ENCODE measurements around the gene BRD9.
"Not testable (repeated sequence)": the region's sequence is repeated elsewhere in the genome, so short reads cannot be mapped to it uniquely, and the experiment has no call there.

BRD9 gene

DNA sequence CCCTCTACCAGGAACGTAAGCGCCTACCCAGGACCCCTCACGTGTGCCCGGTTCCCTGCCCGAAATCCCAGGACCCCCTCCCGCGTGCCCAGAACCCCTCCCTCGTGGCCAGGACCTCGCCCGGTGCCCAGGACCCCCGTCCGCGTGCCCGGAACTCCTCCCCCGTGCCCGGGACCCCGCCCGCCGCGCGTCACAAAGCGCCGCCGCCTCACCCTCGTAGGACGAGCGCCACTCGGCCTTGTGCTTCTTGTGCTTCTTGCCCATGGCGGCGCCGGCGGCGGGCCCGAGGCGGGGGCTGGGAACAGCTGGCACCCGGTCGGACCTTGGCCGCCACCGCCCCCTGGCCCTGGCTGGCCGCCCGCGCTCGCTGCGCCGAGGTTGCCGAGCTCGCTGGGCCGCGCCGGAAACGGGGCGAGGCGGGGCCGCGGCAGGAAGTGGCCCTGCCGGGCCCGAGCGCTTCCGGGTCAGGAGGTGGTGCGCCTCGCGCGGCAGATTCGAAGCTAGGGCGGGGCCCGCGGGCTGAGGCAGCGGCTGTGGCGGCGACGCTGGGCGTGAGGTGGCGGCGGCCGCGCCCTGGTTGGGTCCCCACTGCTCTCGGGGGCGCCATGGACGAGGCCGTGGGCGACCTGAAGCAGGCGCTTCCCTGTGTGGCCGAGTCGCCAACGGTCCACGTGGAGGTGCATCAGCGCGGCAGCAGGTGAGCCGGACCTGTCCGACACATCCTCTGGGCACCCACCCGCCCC lies at the start of gene BRD9, which contains the start of gene TRIP13:
Gene BRD9, minus strand, starts transcription at position 408 of the 743 bp plus-strand sequence. Its CDS starts 144 bp downstream, at position 264.
Gene TRIP13, plus strand, starts transcription at position 491 of the 743 bp plus-strand sequence. Its CDS starts 115 bp downstream, at position 606.
- peak; percentile 90 for DNase-seq

DNA sequence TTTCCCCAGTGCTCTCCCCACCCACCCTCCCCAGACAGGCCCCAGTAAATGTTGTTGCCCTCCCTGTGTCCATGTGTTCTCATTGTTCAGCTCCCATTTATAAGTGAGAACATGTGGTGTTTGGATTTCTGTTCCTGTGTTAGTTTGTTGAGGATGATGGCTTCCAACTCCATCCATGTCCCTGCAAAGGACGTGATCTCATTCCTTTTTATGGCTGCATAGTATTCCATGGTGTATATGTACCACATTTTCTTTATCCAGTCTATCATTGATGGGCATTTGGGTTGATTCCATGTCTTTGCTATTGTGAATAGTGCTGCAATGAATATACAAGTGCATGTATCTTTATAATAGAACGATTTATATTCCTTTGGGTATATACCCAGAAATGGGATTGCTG lies 48.1 kb upstream of the BRD9 start:
- DNase-seq, result not testable (repeated sequence)

DNA sequence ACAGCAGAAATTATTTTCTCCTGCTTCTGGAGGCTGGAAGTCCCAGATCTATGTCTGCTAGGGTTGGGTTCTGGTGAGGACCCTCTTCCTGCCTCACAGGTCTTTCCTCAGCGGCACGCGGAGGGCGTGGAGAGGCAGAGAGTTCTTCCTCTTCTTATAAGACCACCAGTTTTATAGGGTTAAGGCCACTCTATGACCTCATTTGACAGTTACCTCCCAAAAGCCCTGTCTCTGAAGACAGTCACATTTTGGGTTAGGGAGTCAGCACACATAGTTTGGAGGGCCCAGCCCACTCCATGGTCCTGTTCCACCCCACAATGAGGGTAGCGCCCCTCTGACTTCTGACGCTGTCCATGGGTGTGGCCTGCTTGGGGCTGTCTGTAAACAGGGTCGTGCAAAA lies 46.8 kb upstream of the BRD9 start:
- DNase-seq, result no peak

GRCh38 chr5:937151-937924 lies 44.7 kb upstream of the BRD9 start:
- DNase-seq, result no peak

GRCh38 chr5:936149-937144 lies 43.8 kb upstream of the BRD9 start:
- DNase-seq, result no peak

DNA sequence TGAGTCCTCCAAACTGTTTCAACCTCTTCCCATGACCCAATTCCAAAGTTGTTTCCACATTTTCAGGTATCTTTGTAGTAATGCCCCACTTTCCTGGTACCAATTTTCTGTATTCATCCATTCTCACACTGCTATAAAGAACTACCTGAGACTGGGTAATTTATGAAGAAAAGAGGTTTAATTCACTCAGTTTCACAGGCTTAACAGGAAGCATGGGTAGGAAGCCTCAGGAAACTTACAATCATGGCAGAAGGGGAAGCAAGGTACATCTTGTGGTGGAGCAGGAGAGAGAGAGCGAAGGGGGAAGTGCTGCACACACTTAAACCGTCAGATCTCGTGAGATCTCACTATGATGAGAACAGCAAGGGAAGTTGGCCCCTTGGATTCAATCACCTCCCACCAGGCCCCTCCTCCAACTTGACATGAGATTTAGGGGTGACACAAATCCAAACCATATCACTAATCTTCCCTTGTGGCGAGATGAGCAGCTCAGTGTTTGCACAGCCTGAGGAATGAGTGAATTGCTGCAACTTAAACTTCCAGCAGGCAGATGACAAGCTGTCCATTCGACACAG lies 43.0 kb upstream of the BRD9 start:
- no peak for DNase-seq

- DNase-seq, result not testable (repeated sequence)
These were observed 41.9 kb upstream of the BRD9 start for GRCh38 chr5:934381-934967.

DNA sequence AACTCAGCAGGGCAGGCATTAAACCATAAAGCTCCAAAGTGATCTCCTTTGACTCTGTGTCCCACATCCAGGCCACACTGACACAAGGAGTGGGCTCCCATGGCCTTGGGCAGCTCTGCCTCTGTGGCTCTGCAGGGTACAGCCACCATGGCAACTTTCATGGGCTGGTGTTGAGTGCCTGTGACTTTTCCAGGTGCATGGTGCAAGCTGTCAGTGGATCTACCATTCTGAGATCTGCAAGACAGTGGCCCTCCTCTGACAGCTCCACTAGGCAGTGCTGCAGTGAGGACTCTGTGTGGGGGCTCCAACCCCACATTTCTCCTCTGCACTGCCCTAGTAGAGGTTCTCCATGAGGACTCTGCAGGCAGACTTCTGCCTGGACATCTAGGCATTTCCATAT lies 41.4 kb upstream of the BRD9 start:
- not testable (repeated sequence) for DNase-seq

DNA sequence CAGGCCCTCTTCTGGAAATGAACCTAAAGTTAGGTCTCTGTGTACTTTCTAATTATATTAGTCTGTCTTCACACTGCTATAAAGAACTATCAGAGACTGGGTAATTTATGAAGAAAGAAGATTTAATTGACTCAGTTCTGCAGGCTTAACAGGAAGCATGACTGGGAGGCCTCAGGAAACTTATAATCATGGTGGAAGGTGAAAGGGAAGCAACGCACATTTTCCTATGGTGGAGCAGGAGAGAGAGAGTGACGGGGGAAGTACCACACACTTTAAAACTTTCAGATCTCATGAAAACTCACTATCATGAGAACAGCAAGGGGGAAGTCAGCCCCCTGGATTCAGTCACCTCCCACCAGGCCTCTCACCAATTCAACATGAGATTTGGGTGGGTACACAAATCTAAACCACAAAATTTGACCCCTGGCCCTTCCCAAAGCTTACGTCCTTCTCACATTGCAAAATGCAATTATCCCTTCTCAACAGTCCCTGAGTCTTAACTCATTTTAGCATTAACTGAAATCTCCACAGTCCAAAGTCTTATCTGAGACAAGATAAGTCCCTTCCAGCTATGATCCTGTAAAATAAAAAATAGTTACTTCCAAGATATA lies 40.8 kb upstream of the BRD9 start:
- no peak for DNase-seq

DNA sequence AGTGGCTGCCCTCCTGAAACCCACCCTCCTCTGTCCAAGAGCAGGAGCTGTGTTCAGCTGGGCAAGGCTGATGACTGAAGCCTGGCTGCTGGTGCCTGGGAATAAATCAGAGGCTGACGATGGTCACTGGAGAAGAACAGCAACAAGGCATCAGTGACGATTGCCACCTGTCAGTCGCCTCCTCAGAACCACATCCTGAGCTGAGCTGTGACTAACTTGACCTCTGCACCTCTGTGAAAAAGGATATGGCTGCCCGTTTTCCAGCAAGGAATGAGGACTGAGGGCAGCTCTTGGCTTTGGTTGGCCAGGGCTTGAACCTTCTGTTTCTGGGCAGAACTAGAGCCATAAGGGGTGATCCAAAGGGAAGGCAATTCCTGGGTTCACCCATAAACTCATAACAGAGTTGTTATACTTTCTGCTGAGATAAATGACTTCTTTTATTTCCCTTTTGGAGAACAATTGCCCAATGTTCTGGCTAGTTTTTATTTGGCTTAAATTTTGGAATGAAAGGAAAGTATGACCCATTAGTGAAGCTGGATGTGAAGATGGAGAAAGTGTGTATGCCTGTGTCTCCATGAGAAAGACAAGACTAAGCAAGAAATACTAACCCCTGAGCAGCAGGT lies 40.1 kb upstream of the BRD9 start:
- no peak for DNase-seq

DNA sequence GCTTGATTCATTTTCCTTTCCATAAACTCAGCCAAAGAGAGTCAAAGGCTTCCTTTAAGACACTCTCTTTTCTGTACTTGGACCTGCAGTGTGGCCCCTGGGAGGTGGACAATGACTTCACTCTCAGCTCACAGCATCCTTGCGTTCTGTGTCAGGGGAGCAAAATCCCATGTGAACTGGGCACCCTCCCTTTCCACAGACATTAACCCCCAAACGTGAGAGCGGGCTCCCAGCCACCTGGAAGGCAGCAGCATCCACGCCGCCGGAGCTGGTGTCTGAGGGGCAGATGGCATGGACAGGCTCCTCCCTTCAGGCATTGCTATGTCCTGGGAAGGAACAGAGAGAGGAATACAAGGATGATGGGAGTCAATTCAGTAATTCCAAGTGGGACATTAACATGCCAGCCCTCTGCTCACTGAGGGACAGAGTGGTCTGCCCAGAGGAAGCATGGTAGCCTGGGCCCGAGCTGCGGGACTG lies 39.6 kb upstream of the BRD9 start:
- peak; percentile 27 for DNase-seq

- peak; percentile 69 for DNase-seq
These were observed 39.1 kb upstream of the BRD9 start for GRCh38 chr5:931570-932145.

DNA sequence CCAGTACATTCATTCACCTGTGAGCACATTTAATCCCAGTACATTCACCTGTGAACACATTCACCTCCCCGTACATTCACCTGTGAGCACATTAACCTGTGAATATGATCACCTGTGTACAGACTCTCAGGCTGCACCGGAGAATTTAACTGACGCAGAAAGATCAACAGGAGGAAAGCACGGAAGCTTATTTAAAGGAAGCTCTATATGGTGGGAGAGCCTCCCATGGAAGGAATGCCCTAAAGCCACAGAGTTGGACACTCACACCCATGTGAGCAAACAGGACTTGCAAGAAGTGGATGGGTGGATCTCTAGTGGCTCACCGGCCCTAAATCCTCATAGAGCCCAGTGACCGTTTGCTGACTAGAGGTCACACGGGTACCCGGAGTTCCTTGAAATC lies 38.3 kb upstream of the BRD9 start:
- DNase-seq, result no peak

- no peak for DNase-seq
These were observed 37.0 kb upstream of the BRD9 start for GRCh38 chr5:929596-929995.

DNA sequence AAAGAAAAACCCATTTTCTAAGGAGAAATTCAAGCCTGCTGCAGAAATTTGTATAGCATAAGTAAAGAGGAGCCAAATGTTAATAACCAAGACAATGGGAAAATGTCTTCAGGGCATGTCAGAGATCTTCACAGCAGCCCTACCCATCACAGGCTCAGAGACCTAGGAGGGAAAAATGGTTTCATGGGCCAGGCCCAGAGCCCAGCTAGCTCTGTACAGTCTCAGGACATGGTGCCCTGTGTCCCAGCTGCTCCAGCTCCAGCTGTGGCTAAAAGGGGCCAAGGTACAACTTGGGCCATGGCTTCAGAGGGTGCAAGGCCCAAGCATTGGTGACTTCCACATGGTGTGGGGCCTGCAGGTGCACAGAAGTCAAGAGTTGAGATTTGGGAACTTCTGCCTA lies 36.6 kb upstream of the BRD9 start:
- not testable (repeated sequence) for DNase-seq

- no peak for DNase-seq
These were observed 34.8 kb upstream of the BRD9 start for GRCh38 chr5:927172-928015.

GRCh38 chr5:926417-927171 lies 34.0 kb upstream of the BRD9 start:
- no peak for DNase-seq

DNA sequence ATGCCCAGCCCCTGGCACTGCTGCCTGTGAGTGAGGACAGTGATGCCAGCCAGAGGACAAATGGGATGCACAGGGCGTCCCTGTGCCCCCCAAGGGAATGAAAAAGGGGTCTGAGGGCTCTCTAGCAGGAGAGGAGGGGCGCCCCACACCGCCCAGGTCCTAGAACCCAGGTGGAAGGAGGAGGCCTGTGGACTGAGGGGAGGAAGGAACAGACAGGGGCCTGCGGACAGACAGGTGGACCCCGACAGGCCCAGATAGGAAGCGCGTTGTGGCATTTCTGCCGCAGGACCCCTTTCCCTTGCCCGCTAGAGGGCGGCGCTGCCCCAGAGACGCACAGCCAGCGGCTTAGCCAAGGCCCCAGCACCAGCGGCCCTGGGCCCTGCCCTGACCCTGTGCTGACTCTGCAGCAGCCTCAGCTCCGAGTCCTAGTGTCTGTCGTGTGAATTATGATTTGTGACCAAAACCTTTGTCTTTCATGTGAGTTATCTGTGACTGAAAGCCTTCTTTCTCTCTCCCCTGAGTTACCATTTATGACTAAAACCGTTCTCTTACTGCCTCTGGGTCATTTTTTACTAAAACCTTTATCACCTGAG lies 30.8 kb upstream of the BRD9 start:
- peak; percentile 72 for DNase-seq

Measured in NCI-H2171 (cell line).